Sigmoid colon (tissue), 4 donors: ENCODE data around the gene RNF13.
A peak's percentile ranks its signal among the peaks of the same experiment; 100 is the strongest.

Experiments
- CTCF ChIP-seq, 4 experiments: fragments of 450-650 bp in 3 of 4; fragments of 200-600 bp in 1 of 4; IDR thresholded peaks; one replicate each; pipeline ENCODE4 v1.5.1; 2016 to 2019; ENCODE audit warnings: antibody characterized with exemption in 4 of 4, mild to moderate bottlenecking in 3 of 4, moderate library complexity in 2 of 4
- EP300 ChIP-seq, 4 donors: sonication (generic); formaldehyde crosslinking; IDR thresholded peaks; one replicate each; pipeline ENCODE4 v1.6.1; 2017; ENCODE audit warnings: antibody characterized with exemption in 4 of 4
- POLR2A ChIP-seq, 2 donors: fragments of 450-650 bp; IDR thresholded peaks; one replicate each; pipeline ENCODE4 v1.6.1; 2016; ENCODE audit warnings: antibody characterized with exemption in 2 of 2, mild to moderate bottlenecking in 2 of 2, moderate library complexity in 2 of 2
- POLR2AphosphoS5 ChIP-seq, 4 donors: sonication (generic); formaldehyde crosslinking; IDR thresholded peaks; one replicate each; pipeline ENCODE4 v1.6.1; 2017; ENCODE audit warnings: antibody characterized with exemption in 4 of 4

GRCh38 chr3:149765762-149766334 is 47.2 kb upstream of the RNF13 start:
- TF ChIP-seq CTCF (IDR thresholded peaks at IDR 0.05) (peak in 2 of 4 experiments; percentile 15 to 36), POLR2A (IDR thresholded peaks at IDR 0.05) (no peak), POLR2AphosphoS5 (IDR thresholded peaks at IDR 0.05) (no peak), EP300 (IDR thresholded peaks at IDR 0.05) (no peak)
